GM10847 (cell line): Measurements from ENCODE around the gene SPACA4.

Source experiments
- POLR2A ChIP-seq: IDR thresholded peaks from 2 replicates; pipeline ENCODE4 v1.6.1; 2011; ENCODE audit not compliant: insufficient read length; ENCODE audit errors: extremely low read depth

Gene SPACA4, protein sequence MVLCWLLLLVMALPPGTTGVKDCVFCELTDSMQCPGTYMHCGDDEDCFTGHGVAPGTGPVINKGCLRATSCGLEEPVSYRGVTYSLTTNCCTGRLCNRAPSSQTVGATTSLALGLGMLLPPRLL

DNA sequence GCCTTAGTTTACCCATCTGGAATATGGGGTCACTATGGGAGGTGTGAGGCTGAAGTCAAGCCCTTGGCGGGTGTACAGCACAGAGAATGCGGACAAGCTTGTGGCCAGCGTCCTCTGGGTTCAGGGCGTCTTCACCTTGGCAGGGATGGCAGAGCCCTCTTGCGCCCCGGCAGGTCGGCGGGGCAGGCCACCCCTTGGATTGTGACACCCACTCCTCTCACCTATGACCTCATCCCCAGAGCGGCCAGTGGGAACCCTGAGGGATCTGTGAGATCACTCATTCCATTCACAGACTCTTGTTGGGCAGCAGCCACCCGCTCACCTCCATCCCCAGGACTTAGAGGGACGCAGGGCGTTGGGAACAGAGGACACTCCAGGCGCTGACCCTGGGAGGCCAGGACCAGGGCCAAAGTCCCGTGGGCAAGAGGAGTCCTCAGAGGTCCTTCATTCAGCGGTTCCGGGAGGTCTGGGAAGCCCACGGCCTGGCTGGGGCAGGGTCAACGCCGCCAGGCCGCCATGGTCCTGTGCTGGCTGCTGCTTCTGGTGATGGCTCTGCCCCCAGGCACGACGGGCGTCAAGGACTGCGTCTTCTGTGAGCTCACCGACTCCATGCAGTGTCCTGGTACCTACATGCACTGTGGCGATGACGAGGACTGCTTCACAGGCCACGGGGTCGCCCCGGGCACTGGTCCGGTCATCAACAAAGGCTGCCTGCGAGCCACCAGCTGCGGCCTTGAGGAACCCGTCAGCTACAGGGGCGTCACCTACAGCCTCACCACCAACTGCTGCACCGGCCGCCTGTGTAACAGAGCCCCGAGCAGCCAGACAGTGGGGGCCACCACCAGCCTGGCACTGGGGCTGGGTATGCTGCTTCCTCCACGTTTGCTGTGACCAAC is at the start of gene SPACA4:
TSS of gene SPACA4 (plus strand) at position 280 of the 896 bp plus-strand sequence. CDS start at position 517, 237 bp downstream.
- no peak for TF ChIP-seq POLR2A

GRCh38 chr19:48556825-48557224 is 49.7 kb upstream of the SPACA4 start:
- no peak for TF ChIP-seq POLR2A

DNA sequence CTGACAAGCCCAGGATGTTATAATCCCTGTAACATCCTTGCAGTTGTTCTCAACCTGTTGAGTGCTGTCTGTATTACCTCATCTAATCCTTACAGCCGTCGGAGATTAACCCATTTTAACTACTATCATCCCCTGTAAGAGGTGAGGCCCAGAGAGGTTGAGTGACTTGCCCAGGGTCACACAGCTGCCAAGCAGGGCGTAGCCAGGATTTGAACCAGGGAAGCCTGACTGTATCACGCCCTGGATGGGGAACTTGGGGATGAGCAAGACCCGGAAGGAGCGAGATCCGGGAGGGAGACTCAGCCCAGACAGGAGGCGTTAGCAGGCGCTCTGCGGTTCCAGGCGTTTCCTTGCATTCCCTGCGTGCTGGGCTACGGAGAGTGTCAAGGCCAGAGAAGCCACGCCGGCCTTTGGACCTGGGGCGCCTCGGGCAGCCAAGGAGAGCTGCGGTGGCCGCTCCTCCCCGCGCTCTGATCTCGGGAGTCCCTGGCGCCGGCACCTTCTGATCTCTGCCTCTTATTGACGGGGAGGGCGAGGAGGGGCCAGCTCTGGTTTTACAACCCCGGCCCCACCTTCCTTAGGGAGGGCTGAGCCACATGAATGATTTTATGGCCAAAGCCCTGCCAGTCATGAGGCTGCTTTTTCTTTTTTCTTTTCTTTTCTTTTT is 48.4 kb upstream of the SPACA4 start:
- no peak for TF ChIP-seq POLR2A

DNA sequence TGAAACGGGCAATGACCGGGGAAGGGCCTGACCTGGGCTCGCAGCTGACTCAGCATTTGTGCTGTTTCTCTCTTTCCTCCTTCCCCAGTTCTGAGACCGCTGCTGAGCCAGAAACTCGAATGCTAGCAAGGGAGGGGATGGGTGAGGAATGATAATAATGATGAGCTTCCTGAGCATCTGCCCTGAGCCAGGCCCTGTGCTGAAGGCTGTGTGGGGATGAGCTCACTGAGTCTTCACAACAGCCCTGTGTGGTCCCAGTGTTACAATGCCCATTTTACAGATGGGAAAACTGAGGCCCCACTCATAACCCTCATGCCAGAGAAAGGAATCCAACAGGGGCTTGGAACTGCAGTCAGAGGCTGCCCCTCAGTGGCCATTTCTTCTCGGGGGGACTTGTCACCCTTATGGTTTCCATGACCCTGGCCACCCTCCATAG is 46.4 kb upstream of the SPACA4 start:
- no peak for TF ChIP-seq POLR2A

GRCh38 chr19:48561412-48561811 is 45.1 kb upstream of the SPACA4 start:
- TF ChIP-seq POLR2A = no peak

DNA sequence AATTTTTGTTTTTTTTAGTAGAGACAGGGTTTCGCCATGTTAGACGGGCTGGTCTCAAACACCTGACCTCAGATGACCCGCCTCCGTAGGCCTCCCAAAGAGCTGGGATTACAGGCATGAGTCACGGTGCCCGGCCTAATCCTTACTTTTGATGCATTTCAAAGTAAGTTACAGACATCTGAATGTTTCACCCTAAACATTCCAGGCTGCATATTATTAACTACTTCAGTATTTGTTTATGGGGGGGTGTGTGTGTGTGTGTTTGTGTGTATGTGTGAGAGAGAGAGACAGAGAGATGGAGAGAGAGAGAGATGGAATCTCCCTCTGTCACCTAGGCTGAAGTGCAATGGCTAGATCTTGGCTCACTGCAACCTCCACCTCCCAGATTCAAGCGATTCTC is 41.5 kb upstream of the SPACA4 start:
- no peak for TF ChIP-seq POLR2A

DNA sequence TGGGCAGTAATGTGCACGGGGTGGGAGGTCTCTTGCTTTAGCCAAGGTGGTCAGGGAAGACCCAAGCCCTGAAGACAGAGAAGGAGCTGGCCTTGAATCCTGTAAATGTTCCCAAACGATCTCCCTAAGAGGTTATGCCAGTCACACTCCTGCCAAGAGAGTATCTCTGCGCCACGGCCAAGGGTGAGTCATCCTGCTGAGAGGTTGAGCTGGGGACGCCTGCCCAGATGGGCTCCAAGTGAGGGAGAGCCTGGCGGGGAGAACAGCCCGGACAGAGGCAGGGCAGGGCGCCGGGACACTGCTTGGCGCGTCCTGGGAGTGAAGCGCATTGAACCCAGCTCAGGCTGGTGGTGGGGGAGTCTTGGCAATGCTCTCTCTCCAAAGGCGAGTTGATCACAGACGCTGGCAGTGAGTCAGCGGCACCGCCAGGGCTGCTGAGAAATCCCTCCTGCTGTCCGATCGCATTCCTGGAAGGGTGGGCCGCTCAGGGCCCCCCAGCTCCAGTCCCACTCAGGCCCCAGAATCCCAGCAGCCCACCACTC is 38.1 kb upstream of the SPACA4 start:
- no peak for TF ChIP-seq POLR2A

DNA sequence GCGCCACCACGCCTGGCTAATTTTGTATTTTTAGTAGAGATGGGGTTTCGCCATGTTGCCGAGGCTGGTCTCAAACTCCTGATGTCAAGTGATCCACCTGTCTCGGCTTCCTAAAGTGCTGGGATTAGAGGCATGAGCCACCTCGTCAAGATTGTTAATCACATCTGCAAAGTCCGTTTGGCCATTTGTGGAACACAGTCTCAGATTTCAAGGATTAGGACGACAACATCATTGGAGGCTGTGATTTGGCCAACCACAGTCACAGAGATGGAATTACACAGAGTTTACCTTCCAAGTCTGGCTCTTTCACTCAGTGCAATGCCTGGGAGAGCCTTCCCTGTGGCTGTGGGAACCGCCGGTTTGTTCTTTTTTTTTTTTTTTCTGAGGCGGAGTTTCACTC is 36.7 kb upstream of the SPACA4 start:
- TF ChIP-seq POLR2A = no peak

DNA sequence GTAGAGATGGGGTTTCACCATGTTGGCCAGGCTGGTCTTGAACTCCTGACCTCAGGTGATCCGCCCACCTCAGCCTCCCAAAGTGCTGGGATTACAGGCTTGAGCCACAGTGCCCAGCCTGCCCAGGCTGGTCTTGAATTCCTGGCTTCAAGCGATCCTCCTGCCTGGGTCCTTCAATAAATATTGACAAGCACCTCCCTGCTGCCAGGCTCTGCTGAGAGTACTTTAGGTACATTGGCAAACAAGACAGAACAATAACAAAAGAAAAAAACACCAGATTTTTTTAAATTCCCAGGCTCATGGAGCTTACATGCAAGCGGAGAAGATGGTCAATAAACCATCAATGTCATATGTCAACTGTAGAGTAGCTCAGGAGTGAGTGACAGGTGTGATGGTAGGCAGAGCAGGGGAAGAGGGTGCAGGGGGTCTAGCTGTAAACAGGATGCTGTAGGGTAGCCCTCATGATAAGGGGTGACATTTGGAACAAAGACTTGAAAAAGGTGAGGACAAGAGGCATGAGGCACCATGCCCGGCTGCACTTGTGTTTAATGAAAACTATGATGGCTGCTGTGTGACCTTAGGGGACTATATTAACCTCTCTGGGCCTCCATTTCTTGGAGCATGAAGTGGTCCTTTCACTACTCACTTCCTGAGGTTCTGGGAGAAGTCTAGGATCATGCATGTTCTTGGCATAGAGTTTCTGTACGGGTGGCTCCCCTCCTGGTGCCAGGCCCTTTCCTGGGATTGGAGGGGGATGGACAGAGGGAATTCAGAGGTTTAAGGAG is 35.0 kb upstream of the SPACA4 start:
- no peak for TF ChIP-seq POLR2A

DNA sequence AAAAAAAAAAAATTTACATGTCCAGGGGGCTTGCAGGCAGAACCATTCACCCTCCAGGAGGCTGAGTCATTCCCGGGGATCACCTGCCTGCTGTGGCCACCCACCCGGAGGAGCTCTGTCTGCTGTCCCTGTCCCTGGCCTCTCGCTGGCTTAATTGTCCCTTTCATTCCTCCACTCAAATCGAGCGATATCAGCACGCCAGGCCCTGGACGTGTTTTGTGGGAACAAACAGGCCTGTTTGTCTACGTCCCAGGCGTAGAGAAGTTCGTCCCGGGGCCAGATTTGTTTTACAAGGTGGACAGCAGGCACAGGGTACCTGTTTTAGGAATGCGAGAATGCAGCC is 33.4 kb upstream of the SPACA4 start:
- TF ChIP-seq POLR2A = no peak

DNA sequence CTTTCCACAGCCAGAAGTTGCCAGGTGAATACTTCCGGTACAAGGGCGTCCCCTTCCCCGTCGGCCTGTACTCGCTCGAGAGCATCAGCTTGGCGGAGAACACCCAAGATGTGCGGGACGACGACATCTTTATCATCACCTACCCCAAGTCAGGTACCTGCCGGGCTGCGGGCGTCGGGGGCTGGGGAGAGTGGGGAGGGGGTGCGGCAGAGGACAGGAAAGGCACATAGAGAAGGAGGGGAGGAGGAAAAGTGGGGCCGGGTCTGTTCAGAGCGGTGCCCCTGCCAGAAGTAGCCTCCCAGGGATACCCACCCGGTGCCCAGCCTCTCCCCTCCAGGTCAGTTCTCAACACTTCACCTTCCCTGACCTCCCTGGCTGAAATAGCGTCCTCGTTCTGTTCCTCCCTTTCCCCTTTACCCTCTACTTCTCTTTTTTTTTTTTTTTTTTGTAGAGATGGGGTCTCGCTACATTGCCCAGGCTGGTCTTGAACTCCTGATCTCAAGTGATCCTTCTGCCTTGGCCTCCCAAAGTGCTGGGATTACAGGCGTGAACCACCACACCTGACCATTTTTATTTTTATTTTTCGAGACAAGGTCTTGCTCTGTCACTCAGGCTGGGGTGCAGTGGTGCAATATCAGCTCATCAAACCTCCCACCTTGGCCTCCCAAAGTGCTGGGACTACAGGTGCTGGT is 30.5 kb upstream of the SPACA4 start:
- no peak for TF ChIP-seq POLR2A

- TF ChIP-seq POLR2A = no peak
Observed at GRCh38 chr19:48578891-48579290, 27.7 kb upstream of the SPACA4 start.

DNA sequence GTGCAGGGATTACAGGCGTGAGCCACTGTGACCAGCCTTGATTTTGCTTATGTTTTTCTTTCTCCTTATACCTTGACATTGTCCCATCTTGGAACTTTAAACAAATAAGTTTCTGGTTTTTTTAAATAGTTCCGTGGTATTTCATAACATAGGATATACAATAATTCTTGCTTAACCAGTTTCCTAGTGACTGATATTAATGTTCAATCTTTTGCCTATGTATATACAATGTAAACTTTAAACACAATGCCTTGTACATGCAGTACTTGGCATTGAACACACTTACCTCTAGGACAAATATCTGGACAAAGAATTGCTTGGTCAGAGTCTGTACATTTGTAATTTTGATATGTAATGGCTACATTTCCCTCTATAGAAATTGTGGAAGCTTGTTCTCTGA is 24.4 kb upstream of the SPACA4 start:
- no peak for TF ChIP-seq POLR2A

- TF ChIP-seq POLR2A = no peak
Observed at GRCh38 chr19:48587387-48587786, 19.2 kb upstream of the SPACA4 start.
